Occipital lobe (tissue), 2 donors: Measurements from ENCODE around the gene BACH2. TPM values are rescaled to one million over a fixed set of nuclear protein-coding genes. Genes with fewer than 3 reads are reported as not detected.
"Not testable (repeated sequence)": the region's sequence is repeated elsewhere in the genome, so short reads cannot be mapped to it uniquely, and the experiment has no call there.

Experiments
- DNase-seq: peaks from one replicate; lab custom pipeline; 2025; lab: John Stamatoyannopoulos, UW
- total RNA-seq: library from RNA; depleted of rRNA; stranded (reverse); fragments of >200 nt; gene quantifications from one replicate; pipeline ENCODE4 v1.2.3, GENCODE V29; 2014

The BACH2 gene
- total RNA-seq, 1 donor from 2014 or later: 65.4 TPM

GRCh38 chr6:90033746-90034271 lies 262.8 kb downstream of the BACH2 start:
- no peak for DNase-seq

DNA sequence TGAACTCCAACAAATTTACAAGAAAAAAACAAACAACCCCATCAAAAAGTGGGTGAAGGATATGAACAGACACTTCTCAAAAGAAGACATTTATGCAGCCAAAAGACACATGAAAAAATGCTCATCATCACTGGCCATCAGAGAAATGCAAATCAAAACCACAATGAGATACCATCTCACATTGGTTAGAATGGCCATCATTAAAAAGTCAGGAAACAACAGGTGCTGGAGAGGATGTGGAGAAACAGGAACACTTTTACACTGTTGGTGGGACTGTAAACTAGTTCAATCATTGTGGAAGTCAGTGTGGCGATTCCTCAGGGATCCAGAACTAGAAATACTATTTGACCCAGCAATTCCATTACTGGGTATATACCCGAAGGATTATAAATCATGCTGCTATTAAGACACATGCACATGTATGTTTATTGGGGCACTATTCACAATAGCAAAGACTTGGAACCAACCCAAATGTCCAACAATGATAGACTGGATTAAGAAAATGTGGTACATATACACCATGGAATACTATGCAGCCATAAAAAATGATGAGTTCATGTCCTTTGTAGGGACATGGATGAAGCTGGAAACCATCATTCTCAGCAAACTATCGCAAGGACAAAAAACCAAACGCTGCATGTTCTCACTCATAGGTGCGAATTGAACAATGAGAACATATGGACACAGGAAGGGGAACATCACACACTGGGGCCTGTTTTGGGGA lies 264.0 kb downstream of the BACH2 start:
- DNase-seq: not testable (repeated sequence)

DNA sequence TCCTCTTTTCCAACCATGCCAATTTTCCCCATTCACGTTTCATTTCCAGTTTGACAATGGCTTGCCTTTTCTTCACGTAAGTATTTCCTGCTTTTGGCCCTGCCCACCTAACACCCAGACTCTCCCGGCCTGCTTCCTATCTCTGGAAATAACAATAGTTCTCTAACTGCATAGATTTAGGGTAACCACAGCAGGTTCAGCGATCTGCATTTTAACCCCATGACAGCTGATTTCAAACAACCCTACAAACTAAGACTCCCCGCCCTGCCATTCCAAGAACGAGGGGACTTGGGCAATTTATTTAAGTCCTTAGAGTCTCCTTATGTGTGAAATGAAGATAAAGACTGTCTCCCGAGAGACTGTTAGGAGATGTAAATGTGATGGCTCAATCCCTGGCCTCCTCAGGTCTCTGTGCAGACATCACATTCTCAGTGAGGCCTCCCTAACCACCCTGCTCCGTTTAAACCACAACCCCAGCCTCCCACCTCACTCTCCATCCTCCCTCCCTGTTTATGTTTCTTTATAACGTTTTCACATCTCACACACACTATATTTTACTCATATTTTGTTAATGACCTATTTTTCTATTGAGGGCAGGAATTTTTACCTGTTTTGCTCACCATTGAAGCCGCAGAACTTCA lies 267.5 kb downstream of the BACH2 start:
- no peak for DNase-seq

DNA sequence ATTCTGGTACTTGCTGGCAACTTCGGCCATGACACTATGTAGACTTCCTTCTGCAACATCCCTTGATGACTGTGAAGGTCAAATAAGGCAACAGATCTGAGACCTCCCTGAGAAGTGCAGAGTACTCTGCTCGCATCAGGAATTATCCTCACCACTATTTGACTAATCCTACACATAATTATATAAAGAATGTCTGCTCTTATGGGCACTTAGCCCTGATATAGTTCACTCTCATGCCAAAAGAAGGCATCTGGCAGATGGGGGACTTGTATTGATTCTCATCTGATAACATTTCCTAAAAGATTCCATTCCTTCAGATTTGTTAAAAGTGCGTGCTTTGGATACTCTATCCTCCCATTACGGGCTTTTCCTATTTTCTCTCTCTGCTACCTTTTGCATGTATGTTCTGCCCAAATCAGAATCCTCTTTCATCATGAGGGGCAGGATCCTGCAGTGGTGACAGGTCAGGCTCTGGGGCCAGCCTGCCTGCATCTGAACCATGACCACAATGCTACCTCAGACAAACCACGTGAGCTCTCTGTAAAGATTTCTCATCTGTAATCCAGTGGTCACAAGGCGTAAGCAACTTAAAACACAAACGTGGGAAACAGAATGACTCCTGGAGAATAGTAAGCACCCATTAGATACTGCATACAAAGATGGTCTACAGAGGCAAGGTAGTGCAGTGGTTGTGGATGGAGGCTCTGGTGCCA lies 268.4 kb downstream of the BACH2 start:
- DNase-seq: no peak

DNA sequence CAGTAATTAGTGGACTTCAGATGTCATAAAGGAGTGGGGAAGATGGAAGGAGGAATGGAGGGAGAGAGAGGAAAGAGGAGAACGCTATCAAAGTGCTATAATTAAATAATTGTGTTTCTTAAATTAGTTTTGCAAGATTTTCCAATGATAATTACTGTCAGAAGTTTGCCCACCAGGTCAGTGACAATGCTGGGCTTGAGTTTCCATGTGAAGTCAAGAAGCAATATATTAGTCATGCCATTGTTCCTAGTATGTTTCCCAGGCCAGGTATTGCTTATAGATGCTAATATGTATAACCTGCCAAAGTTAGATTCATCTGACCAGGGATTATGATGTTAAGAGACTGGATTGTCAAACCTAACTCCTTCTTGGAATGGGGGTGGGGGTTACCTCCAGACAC lies 270.4 kb downstream of the BACH2 start:
- no peak for DNase-seq

GRCh38 chr6:90025523-90026061 lies 271.1 kb downstream of the BACH2 start:
- DNase-seq: no peak

GRCh38 chr6:90024633-90025032 lies 272.0 kb downstream of the BACH2 start:
- DNase-seq: no peak

DNA sequence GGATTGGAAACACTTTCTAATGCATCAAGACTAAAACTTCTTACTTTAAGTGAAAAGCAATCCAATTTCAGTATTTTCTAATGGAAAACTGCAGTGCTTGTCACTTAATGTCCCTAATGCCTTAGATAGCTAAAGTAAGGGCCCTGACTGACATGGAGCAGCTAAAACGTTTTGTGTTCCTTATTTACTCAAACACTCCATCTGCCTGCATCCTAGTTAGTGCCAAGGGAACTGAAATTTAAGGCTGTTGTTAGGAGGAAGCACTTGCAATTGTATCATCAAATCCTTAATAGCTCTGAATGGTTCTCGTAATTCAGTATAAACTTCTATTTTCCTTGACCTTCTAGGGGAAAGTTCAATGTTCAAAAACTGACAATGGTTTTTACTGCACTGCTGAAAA lies 274.9 kb downstream of the BACH2 start:
- DNase-seq: no peak

DNA sequence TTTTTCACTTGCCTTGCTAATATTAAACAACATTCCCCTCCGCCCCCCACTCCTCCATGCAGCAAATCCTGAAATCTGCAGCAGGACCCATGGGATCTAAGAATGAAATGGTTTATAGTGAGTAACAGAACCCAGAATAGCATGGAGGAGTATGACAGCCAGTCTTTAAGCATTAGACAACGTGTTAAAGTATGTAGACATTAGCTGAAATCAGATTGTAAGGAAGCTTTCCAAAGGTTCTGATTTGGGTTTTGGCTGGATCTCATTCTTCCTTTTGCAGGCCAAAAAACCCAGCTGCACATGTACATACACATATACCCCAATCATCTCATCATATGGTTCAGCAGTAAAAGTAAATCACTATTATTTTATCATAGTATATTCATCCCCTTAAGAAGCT lies 275.9 kb downstream of the BACH2 start:
- no peak for DNase-seq

DNA sequence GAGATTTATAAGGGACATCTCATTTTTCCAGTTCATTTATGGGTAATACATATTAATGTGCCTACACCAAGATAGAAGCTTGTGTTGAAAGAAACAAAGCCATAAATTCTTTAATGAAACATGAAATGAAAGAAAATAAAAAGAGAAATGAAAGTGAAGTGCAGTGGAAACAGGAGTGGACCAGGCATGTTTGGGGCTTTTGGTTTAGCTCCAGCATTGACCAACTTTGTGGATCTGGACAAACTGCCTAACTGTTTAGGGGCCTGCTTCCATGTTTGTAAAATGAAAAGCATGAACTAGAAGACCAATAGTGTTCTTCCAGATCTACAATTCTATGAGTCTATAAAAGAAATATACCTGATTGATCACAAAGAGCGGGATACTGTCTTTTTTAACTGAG lies 277.4 kb downstream of the BACH2 start:
- DNase-seq: no peak

- no peak for DNase-seq
Observed at GRCh38 chr6:90015883-90016282, 280.8 kb downstream of the BACH2 start.

GRCh38 chr6:90008908-90009501 lies 287.6 kb downstream of the BACH2 start:
- DNase-seq: no peak

- DNase-seq: no peak
Observed at GRCh38 chr6:90008189-90008907, 288.3 kb downstream of the BACH2 start.

GRCh38 chr6:90005048-90005827 lies 291.4 kb downstream of the BACH2 start:
- DNase-seq: no peak

DNA sequence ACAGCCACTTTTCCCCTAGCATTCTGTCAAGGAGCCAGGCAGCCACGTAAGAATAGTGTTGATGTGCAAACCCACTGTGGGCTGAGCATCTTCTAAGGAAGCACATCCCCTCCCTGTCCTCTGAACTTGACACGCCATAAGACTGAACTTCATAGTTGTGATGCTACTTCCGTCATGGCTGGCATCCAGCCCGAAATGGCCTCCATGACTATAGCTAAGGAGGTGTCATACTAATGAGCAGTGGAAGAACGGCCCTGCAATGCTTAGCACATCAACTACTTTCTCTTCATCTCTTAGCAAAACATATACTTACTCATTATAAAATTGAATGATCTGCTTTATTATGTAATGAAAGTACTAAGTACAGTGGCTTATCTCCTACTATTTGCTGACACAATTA lies 292.1 kb downstream of the BACH2 start:
- no peak for DNase-seq

DNA sequence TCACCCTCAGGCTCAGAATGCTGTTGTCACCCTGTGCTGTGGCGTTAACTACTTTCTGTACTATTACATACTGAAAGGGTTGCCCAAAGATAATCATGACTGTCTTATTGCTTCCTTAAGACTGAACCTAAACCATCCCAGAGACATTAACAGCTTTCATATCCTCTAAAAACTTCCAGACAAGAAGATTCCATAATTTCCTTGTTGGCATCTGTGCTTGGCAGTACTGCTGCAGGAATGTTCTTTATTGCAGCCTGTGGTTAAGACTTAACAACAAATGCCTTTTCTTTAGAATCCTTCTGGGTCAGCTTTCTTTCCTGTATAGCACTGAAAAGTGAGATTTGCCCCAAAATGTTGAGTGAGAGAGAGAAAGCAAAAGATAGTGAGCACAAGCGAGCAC lies 292.7 kb downstream of the BACH2 start:
- no peak for DNase-seq

- DNase-seq: no peak
Observed at GRCh38 chr6:90003069-90003795, 293.4 kb downstream of the BACH2 start.

- DNase-seq: no peak
Observed at GRCh38 chr6:90000864-90001731, 295.5 kb downstream of the BACH2 start.
